Prostate gland (tissue), 2 donors: ENCODE measurements around the gene EXOC3. TPM values are rescaled to one million over a fixed set of nuclear protein-coding genes. Genes with fewer than 3 reads are reported as not detected.

Source experiments
- DNase-seq: peaks from one replicate; pipeline ENCODE4 v3.0.0-alpha.2; 2019; ENCODE audit warnings: low spot score
- H3K27ac ChIP-seq, 2 donors: fragments of 200-600 bp; sonication (generic); 2 replicates each; pipeline ENCODE4 v1.5.1; 2017 to 2019
- H3K27me3 ChIP-seq: fragments of 200-600 bp; sonication (generic); replicated peaks from 2 replicates; pipeline ENCODE4 v1.5.1; 2019; ENCODE audit not compliant: insufficient read depth
- H3K36me3 ChIP-seq, 2 donors: fragments of 200-600 bp; sonication (generic); 1 replicate in 1 of 2; 2 replicates in 1 of 2; pipeline versions ENCODE4 v1.5.1 to v1.8.1; 2017 to 2019
- H3K4me1 ChIP-seq: fragments of 200-600 bp; sonication (generic); replicated peaks from 2 replicates; pipeline ENCODE4 v1.5.1; 2019
- H3K4me3 ChIP-seq, 2 donors: fragments of 200-600 bp; sonication (generic); 2 replicates each; pipeline ENCODE4 v1.5.1; 2017 to 2019
- H3K9me3 ChIP-seq: fragments of 200-600 bp; sonication (generic); 2 replicates; pipeline ENCODE4 v1.5.1; 2017
- POLR2A ChIP-seq: fragments of 450-650 bp; IDR thresholded peaks from one replicate; pipeline ENCODE4 v1.6.1; 2016; ENCODE audit warnings: antibody characterized with exemption, mild to moderate bottlenecking
- POLR2AphosphoS5 ChIP-seq: sonication (generic); formaldehyde crosslinking; IDR thresholded peaks from one replicate; pipeline ENCODE4 v1.6.1; 2017; ENCODE audit warnings: antibody characterized with exemption
- WGBS: methylation state at CpG from one replicate; pipeline ENCODE4 v1.1.5; 2018; 5-methylcytosine and 5-hydroxymethylcytosine counted together
- intact Hi-C: fragments of 100-400 bp; cut with DNase I; formaldehyde crosslinking; loops from one replicate; pipeline ENCODE4 v1.14.2; 2022
- total RNA-seq, 2 donors: library from RNA; depleted of rRNA; stranded (reverse); fragments of >200 nt; gene quantifications; one replicate each; pipeline ENCODE4 v1.1.0, GENCODE V29; 2016
- TF ChIP-seq, protein P1 (sequence below), 4 experiments: fragments of 200-600 bp in 2 of 4; fragments of 450-650 bp in 2 of 4; sonication (generic) in 2 of 4; IDR thresholded peaks; 1 replicate in 3 of 4; 2 replicates in 1 of 4; pipeline ENCODE4 v1.5.1; 2016 to 2019; ENCODE audit warnings: antibody characterized with exemption in 4 of 4, mild to moderate bottlenecking in 2 of 4, moderate library complexity in 2 of 4

Gene EXOC3
- total RNA-seq, 2 donors from 2014 or later = 44.3 to 79.7 TPM

DNA sequence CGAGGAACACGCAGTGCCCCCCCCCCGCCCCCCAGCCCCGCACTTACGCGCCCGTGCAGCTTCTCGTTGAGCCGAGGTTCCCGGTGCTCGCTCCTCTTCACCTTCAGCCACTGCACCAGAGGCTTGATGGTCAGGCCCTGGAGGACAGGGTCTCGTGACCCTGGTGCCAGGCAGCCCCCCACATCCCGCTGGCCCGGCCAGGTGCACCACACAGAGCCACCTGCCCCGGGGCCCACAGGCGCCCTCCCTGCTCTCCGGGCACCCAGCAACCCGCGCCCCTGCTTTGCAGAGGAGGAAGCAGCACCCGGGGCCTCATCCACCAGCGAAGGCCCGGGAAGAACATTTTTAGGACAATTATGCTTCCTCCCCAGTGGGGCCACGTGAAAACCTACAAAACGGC lies 39.0 kb downstream of the EXOC3 start:
- Histone ChIP-seq H3K9me3 (no peaks in the 10 kb centered on the region), H3K36me3 (no peaks in the 10 kb centered on the region), H3K27me3 (peaks cover 4% of the 10 kb centered on the region), H3K27ac (no peak overlapping the region), H3K4me3 (no peak overlapping the region), H3K4me1 (no peaks in the 10 kb centered on the region)
- TF ChIP-seq, protein P1, sequence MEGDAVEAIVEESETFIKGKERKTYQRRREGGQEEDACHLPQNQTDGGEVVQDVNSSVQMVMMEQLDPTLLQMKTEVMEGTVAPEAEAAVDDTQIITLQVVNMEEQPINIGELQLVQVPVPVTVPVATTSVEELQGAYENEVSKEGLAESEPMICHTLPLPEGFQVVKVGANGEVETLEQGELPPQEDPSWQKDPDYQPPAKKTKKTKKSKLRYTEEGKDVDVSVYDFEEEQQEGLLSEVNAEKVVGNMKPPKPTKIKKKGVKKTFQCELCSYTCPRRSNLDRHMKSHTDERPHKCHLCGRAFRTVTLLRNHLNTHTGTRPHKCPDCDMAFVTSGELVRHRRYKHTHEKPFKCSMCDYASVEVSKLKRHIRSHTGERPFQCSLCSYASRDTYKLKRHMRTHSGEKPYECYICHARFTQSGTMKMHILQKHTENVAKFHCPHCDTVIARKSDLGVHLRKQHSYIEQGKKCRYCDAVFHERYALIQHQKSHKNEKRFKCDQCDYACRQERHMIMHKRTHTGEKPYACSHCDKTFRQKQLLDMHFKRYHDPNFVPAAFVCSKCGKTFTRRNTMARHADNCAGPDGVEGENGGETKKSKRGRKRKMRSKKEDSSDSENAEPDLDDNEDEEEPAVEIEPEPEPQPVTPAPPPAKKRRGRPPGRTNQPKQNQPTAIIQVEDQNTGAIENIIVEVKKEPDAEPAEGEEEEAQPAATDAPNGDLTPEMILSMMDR (IDR thresholded peaks at IDR 0.05) = no peak
- no peak for TF ChIP-seq POLR2A
- no peak for TF ChIP-seq POLR2AphosphoS5
- DNase-seq = no peak
- 63% methylated on average over 18 of the region's 24 CpGs for WGBS
- intact Hi-C loops = no loop called here

GRCh38 chr5:482506-482905 lies 39.5 kb downstream of the EXOC3 start:
- 92% methylated on average over 27 of the region's 27 CpGs for WGBS
- H3K27ac ChIP-seq = no peak overlapping the region

DNA sequence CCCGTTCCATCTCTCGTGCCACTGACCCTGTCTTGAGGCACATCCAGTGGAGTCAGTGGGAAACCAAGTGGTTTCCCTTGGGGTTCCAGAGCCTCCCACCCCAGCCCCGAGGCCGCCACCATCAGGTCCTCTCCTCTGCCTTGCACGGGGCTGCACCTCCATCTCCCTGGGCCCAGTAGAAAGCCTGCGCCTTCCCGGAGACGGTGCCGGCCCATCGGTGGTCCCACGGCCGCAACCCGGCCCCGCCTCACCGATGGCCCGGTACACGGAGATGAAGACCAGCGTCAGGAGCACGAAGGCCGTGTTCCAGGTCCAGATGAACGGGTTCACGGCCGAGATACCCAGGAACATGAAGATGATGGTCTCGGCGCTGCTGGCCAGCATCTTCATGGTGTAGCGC lies 40.0 kb downstream of the EXOC3 start:
- TF ChIP-seq, protein P1 (IDR thresholded peaks at IDR 0.05) = no peak
- TF ChIP-seq POLR2A = no peak
- no peak for TF ChIP-seq POLR2AphosphoS5
- no peak overlapping the region for H3K27ac ChIP-seq
- H3K36me3 ChIP-seq = no peaks in the 10 kb centered on the region
- intact Hi-C loops = no loop called here
- WGBS = 95% methylated on average over 26 of the region's 26 CpGs
- no peak for DNase-seq
- H3K9me3 ChIP-seq = no peaks in the 10 kb centered on the region
- H3K4me1 ChIP-seq = no peaks in the 10 kb centered on the region
- H3K27me3 ChIP-seq = peaks cover 4% of the 10 kb centered on the region
- no peak overlapping the region for H3K4me3 ChIP-seq

More at GRCh38 chr5:482506-482905, 39.5 kb downstream of the EXOC3 start:
- Histone ChIP-seq H3K4me1 (no peaks in the 10 kb centered on the region), H3K27me3 (peaks cover 4% of the 10 kb centered on the region), H3K4me3 (no peak overlapping the region), H3K9me3 (no peaks in the 10 kb centered on the region), H3K36me3 (no peaks in the 10 kb centered on the region)
- DNase-seq = no peak
- no peak for TF ChIP-seq POLR2AphosphoS5
- TF ChIP-seq, protein P1 (IDR thresholded peaks at IDR 0.05) = no peak
- no peak for TF ChIP-seq POLR2A
- intact Hi-C loops = no loop called here

DNA sequence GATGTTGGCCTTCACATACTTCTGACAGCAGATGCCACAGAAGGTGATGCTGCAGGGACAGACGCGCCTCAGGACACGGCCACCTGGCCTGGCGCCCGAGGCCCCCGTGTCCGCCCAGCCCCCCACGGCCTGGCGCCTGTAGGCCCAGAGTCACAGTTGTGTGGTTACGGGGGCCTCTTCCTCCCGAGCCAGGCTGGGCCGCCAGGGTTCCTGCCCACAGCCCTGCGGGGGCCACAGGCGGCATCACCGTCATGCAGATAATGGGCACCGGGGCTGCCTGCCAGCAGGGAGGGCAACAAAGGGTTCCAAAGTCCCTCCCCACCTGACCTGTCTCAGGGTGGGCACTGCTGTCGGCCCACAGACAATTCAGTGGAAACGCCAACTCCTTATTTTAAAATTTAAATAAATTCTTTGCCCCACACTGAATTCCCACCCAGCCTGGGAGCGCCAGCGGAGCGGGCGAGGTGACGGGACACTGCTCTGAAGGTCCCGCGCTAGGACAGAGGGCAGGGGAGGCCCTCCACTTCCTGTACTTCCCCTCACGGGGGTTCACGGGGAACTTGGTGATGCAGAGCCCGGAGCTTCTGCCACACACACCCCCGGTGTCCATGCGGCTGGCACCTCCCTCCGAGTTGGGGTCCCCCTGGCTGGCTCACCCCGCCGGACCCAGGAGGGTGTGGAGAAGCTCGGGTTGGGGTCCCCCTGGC lies 40.6 kb downstream of the EXOC3 start:
- H3K9me3 ChIP-seq = no peaks in the 10 kb centered on the region
- H3K27ac ChIP-seq = no peak overlapping the region
- no peaks in the 10 kb centered on the region for H3K4me1 ChIP-seq
- H3K4me3 ChIP-seq = no peak overlapping the region
- intact Hi-C loops = no loop called here
- peaks cover 4% of the 10 kb centered on the region for H3K27me3 ChIP-seq
- no peaks in the 10 kb centered on the region for H3K36me3 ChIP-seq
- TF ChIP-seq POLR2AphosphoS5 = no peak
- TF ChIP-seq, protein P1 (IDR thresholded peaks at IDR 0.05) = no peak
- no peak for TF ChIP-seq POLR2A
- no peak for DNase-seq
- 79% methylated on average over 31 of the region's 34 CpGs for WGBS

GRCh38 chr5:484556-484955 lies 41.6 kb downstream of the EXOC3 start:
- no peaks in the 10 kb centered on the region for H3K9me3 ChIP-seq
- TF ChIP-seq, protein P1 (IDR thresholded peaks at IDR 0.05) = no peak
- no peak for TF ChIP-seq POLR2A
- no peak for TF ChIP-seq POLR2AphosphoS5
- H3K27me3 ChIP-seq = peaks cover 2% of the 10 kb centered on the region
- H3K4me3 ChIP-seq = no peak overlapping the region
- no peaks in the 10 kb centered on the region for H3K36me3 ChIP-seq
- DNase-seq = no peak
- intact Hi-C loops = no loop called here
- no peak overlapping the region for H3K27ac ChIP-seq
- H3K4me1 ChIP-seq = no peaks in the 10 kb centered on the region
- 93% methylated on average over 24 of the region's 24 CpGs for WGBS
